Hindlimb muscle (tissue), 1 donor: ENCODE data around the gene ZEB2. TPM values are rescaled to one million over a fixed set of nuclear protein-coding genes. Genes with fewer than 3 reads are reported as not detected.

ENCODE experiments used
- DNase-seq: peaks from one replicate; pipeline ENCODE4 v3.0.0-alpha.2; 2013
- polyA plus RNA-seq: library from polyadenylated mRNA; unstranded; fragments of 120-200 nt; gene quantifications from one replicate; pipeline ENCODE4 v1.2.1, GENCODE V29; 2013; ENCODE audit not compliant: insufficient read length

ZEB2 gene
- polyA plus RNA-seq, 1 donor: 132 TPM

- DNase-seq: no peak
These were observed 8.2 kb upstream of the ZEB2 start for GRCh38 chr2:144528108-144528507.

DNA sequence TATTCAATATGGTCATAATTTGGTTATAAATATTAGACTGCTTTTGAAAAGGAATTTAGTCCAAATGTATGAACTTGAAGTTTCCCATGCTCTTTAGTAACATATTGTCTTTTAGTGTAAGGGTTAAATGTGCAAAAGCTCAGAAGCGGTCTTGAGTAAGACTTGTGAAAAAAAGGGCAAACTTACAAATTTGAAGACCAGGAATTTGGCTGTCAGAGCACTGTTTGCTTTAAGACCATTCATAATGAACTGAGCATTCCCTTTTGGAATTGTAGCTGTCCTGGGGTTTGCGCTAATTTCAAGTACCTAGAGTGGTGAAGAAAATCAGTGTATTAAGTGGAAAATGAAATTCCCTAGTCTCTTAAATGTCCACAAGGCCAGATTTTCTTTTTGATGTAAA, 6.9 kb upstream of the ZEB2 start:
- DNase-seq: no peak

- no peak for DNase-seq
These were observed 4.4 kb upstream of the ZEB2 start for GRCh38 chr2:144524118-144525009.

DNA sequence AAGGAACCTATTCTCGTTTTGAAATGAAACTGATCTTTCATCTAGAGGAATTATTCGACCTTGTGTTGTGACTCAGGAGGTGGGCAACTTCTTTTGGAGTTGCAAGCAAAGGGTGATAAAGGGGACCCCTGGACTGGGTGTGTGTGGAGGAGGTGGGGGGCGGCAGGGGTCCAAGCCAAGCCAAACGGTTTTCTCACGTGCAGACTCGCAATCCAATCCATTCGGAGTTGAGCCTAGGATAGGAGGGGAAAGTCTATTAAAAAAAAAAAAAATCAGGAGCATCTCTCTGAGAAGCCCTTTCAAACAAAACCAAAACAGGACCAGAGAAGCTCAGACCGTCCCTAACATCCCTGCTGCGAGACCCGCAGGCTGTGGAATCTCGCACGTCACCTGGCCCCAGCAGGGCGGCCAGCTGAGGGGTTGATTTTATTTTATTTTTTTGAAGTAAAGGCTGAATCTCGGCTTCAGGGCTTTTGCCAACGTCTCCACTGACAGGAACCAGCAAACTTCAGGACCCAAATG, 3.7 kb upstream of the ZEB2 start:
- DNase-seq: no peak

DNA sequence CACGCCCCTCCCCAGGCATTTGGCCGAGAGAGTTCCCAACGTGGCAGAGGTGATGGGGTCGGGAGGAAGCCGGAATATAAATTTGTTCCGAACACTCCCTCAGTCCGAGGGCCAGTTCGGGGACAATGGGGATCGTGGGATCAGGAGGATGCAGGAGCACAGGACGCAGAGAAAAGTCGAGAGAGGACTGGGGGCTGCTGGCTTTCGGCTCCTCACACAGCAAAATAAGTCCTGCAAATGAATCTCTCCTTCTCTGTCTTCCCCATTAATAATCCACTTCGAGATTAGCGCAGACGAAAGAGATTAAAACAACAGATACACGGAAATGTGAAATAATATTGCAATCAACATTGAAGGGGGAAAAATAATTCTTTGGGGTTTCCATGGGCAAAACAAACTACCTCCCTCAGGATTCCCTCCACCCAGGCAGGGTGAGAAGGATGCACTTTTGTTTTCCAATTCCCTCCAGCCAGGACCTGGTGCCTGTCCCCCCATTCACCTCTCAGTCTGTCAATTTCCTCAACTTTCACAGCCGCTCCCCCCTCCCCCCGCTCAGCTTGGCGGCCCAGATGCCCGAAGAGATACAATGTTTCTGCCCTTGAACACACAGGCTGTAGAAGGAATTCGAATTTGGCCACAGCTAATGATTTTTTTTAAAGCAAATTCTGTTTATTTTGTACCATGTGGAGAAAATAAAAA, 3.1 kb upstream of the ZEB2 start:
- DNase-seq: no peak

GRCh38 chr2:144522176-144522896, 2.4 kb upstream of the ZEB2 start:
- DNase-seq: no peak

DNA sequence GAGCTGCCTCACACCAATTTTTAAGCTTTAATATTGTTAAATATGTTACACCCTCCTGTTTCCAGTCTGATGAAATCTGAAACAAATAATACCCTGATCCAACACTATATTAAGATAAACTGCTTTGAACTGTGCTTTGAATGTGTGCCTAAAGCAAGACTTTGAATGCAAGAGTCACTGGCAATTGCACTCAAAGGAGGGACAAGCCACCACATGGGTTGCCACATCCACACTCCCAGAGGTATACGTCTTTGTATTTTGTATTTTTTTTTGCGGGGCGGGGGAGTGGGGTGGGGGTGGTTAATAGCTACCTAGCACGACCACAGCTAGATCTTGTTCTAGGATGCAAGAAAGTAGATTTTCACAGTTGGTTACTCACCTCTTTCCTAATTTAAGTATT, 1.8 kb upstream of the ZEB2 start:
- no peak for DNase-seq

DNA sequence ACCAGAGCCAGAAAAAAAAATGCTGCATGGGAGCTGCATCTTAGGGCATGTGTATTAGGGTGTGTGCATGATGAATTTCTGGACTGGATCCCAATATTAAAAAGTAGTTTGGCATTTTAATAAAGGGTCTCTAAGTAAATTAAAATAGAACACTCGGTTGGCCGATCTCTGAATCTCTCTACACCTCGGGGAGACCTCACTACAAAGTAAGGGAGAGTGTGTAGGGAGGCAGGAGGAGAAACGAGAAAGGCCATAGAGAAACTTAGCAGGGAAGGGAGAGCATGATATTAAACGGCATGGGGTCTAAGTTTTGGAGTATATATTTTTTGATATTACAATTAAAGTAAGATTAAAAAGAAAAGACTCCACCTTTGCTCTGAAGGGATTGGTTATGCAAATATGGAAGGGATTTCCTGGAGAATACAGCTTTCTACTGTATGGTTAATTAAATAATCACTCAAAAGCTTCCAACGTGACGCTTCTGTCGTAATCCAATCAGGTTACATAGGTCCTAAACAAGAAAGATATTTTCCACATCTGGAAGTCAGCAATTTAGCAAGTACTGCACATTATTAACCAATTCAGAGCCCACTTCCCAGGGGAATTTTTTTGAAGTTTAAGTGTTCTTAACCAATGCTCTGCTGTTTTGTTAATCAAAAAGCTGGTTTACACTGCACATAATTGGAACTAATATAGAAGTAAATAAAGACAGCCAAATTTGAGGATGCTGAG, 1.0 kb upstream of the ZEB2 start:
- no peak for DNase-seq

DNA sequence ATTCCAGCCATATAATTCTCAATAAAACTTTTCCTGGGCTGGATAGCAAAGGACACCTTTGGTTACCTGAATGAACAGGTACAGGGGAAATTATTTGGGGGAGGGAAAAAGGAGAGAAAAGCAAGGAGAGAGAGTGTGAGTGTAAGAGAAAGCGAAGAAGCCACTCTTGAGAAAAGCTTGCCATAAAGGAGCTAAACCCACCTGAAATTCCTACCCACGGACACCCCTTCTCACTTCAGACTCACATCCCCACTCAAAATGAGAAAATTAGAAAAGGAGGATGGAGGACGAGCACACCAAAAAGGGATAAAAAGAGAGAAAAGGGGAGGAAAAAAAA, 354 bp downstream of the ZEB2 start:
- no peak for DNase-seq

DNA sequence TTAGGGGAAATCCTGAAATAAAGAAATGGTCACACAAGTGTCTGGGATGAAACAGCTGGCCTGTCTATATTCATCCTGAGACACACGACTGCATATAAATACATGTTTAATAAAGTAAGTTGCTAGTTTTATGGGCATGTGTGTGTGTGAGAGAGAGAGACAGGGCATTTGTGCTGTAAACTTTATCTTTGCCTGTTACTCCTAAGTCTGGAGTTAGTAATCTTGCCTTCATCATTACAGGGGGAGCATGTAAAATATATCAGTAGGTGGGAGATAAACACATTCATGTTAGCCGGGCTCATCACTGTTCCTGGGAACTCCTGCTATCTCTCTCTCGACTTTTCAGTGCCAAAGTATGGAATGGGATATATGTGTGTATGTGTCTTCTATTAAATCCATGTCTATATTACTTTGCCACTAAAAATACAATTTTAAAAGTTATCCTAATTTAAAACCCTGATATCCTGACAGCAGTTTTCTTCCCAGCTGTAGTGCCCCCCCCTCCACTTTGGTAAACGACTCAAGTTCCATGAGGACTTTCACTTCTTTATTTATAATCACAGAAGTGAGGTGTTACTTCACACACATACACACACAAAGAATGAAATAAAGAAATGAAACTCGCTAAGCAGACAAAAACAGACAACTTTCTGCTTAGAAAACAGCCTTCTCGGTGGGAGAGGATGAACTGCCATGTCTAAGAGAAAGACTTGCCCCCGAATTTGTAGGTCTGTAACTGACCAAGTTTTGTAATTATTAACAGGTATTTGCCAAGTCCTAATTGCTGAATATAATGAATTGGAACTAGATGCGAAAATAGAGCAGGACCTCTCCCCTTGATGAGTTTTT, 947 bp downstream of the ZEB2 start:
- DNase-seq: no peak

DNA sequence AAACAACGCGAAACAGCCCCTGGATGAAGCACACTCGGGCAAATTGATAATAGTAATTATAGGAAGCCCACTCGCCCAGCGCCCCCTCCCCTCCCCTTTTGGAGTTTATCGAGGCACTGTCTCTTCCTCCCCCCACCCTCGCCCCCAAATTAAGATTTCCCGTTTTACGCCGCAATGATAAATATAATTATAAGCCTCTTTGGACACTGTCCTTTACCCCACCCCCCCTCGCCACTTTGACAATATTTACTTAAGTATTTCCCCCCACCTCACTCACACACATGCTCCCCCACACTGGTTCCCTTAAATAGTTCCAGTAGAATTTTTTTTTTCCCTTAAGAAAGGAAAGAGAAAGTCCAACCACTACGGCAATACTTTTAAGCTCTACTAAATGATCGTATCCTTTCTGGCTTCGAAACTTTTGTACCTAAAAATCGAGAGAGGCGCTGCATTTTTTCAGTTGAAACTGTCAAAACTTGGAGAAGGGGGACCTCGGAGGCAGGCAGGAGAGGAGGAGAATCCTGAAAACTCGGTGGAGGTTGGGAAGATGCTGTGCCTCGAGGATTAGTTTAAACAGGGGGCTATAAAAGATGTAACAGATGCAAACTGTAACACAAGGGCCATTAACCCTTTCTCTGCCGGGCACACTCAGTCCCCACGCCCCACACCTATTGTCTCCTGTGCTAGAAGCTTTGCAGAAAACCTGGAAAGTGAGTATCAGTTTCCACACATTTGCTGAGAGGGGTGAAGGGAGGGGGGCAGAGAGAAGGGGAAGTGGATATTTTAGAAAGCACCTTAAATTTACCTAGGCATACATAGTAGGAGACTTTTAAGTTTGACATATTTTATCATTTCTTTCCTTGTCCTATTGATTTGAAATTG, 1.8 kb downstream of the ZEB2 start:
- no peak for DNase-seq

GRCh38 chr2:144516981-144517865, 2.7 kb downstream of the ZEB2 start:
- DNase-seq: peak; percentile 74

GRCh38 chr2:144516411-144516980, 3.4 kb downstream of the ZEB2 start:
- no peak for DNase-seq

- DNase-seq: peak; percentile 70
These were observed 4.1 kb downstream of the ZEB2 start for GRCh38 chr2:144515696-144516410.

DNA sequence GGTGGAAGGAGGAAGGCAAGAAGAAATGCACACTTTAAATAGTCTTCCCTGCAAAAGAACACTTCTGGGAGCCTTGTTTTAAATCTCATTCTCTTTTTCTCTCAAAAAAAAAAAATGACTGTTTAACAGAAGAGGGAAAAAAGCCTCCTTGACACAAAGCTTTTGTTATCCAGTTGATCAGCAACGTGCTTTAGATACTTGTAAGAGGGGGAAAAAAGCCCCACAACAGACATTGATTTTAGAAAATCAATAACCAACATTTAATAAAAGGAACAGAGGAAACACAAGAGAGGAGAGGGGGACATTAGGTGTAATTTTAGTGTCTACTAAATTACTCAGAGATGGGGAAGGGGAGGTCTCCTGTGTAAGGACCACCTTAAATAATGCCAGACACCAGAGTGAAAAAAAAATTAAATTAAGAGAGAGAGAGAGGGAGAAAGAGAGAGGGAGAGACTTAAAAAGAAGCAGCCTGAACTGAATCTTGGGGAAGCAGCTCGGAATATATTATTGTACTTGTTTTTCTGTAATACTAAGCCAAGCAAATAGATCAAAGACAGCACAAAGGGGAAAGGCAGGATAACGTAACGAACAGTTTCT, 4.7 kb downstream of the ZEB2 start:
- no peak for DNase-seq

- no peak for DNase-seq
These were observed 5.3 kb downstream of the ZEB2 start for GRCh38 chr2:144514616-144515091.

- DNase-seq: no peak
These were observed 6.4 kb downstream of the ZEB2 start for GRCh38 chr2:144513388-144514101.
